Body of pancreas (tissue), 4 donors: ENCODE results near the gene AMMECR1L.

Experiments
- POLR2A ChIP-seq, 3 donors: fragments of 450-650 bp; IDR thresholded peaks; one replicate each; pipeline ENCODE4 v1.6.1; 2016; ENCODE audit warnings: antibody characterized with exemption in 3 of 3, mild to moderate bottlenecking in 2 of 3
- TF ChIP-seq, protein P1 (sequence below), 7 experiments: fragments of 450-650 bp in 4 of 7; fragments of 200-600 bp in 3 of 7; sonication (generic) in 3 of 7; IDR thresholded peaks; one replicate each; pipeline ENCODE4 v1.5.1; 2016 to 2019; ENCODE audit warnings: antibody characterized with exemption in 7 of 7

DNA sequence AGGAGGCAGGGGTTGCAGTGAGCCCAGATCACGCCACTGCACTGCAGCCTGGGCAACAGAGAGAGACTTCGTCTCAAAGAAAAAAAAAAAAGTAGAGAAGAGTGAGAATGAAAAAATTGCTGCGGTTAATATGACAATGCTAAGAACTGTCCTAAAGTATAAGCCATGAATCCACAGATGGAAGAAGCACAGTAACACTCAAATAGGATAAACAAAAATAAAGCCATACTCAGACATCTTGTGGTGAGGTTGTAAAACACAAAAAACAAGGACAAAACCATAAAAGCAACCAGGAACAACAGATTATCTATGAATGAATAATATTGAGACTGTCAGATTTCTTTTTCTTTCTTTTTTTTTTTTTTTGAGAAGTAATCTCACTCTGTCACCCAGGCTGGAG, 50.8 kb downstream of the AMMECR1L start:
- TF ChIP-seq, protein P1, sequence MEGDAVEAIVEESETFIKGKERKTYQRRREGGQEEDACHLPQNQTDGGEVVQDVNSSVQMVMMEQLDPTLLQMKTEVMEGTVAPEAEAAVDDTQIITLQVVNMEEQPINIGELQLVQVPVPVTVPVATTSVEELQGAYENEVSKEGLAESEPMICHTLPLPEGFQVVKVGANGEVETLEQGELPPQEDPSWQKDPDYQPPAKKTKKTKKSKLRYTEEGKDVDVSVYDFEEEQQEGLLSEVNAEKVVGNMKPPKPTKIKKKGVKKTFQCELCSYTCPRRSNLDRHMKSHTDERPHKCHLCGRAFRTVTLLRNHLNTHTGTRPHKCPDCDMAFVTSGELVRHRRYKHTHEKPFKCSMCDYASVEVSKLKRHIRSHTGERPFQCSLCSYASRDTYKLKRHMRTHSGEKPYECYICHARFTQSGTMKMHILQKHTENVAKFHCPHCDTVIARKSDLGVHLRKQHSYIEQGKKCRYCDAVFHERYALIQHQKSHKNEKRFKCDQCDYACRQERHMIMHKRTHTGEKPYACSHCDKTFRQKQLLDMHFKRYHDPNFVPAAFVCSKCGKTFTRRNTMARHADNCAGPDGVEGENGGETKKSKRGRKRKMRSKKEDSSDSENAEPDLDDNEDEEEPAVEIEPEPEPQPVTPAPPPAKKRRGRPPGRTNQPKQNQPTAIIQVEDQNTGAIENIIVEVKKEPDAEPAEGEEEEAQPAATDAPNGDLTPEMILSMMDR (IDR thresholded peaks at IDR 0.05): no peak
- TF ChIP-seq POLR2A (IDR thresholded peaks at IDR 0.05): no peak
